GM21825 (cell line): ENCODE measurements around the gene ARMC9.

Experiments
- ATAC-seq: cut with Tn5 transposase; IDR thresholded peaks from one replicate; pipeline ENCODE4 v1.9.1; 2021; ENCODE audit warnings: mild to moderate bottlenecking, moderate library complexity; ENCODE audit not compliant: unreplicated experiment

ARMC9 gene

DNA sequence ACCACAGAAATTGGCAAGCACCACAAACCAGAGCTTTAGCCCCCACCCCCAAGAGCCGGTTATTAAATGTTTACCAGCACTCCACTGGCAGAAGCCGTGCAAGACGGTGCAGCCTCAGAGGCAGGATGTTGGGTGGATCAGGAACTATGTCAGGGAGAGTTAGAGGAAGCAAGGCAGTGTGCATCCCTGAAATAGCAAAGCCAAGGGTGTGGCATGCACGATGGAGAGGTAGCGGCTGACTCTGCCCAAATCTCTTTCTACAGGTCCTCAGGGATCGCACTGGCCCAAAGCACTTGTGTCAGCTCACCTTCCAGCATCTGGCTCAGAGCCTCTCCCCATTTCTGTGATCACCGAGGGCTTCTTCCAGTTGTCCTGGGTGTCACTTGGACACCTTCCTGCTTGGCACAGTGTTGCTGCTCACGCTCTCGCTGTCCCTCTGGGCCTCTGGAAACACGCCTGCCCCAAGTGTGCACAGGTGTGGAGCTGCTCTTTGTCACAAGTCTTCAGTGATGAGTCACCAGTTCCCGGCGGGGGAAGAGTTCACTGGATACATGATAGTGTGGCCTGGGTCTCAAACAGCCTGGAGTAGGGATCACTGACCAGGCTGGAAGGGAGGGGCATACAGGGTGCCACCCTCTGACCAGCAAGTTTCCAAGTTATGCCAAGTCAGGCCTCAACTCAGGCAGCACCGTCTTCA, 179.7 kb downstream of the ARMC9 start:
- no peak for ATAC-seq

DNA sequence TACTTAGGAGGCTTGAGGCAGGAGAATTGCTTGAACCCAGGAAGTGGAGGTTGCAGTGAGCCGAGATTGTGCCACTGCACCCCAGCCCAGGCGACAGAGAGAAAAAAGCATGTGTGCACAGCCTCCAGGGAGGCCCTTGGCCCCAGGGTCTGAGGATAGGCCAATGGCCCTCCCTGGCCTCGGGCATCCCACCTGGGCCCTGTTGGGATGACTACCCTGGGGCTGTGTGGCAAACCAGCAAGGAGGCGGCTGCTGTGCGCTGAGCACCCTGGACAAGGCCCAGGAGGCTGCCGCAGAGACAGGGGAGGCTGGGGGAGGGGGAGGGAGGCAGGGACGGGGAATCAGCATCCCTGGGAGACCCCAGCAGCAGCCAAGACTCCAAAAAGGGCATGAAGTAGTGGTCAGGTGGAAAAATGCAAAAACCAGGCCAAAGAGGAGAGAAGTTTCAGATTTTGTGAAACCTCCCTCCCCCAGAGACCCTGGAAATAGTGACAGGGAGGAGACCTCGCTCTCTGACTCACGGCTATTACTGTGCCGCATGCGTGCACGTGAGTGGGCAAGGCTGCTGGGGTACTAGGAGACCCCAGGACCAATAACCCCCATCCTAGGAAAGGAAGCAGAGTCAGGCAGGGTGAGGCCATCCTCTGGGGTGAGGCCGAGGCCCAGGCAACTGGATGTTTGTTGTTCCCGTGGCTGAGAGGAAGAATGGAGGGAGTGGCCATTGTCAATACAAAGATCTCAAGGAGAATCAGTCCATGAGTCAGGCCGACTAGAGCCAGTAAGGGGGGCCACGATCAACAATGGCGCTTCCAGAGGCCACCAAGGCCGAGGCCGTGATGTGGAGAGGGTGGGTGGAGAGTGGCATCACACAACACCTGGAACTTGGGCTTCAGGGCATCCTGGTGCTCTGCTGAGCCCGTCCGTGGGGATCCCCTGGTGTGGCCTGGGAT, 181.1 kb downstream of the ARMC9 start:
- no peak for ATAC-seq

DNA sequence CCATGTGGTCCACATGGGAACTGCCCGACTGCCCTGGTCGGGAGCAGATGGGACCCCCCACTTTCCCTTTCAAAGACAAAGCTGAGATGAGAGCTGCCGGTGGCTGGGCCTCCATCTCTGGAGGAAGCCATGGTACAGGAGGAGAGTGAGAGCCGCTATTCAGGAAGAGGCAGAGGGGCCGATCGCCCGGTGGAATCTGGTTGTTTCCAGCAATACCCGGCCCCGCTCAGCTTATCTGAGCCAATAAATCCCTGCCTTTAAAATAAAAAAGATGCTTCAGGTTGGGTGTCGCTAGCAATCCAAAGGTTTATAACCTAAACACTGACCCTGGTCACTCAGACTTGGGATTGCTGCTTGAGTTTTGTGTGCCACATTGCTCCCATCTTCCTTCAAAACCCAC, 181.9 kb downstream of the ARMC9 start:
- no peak for ATAC-seq

DNA sequence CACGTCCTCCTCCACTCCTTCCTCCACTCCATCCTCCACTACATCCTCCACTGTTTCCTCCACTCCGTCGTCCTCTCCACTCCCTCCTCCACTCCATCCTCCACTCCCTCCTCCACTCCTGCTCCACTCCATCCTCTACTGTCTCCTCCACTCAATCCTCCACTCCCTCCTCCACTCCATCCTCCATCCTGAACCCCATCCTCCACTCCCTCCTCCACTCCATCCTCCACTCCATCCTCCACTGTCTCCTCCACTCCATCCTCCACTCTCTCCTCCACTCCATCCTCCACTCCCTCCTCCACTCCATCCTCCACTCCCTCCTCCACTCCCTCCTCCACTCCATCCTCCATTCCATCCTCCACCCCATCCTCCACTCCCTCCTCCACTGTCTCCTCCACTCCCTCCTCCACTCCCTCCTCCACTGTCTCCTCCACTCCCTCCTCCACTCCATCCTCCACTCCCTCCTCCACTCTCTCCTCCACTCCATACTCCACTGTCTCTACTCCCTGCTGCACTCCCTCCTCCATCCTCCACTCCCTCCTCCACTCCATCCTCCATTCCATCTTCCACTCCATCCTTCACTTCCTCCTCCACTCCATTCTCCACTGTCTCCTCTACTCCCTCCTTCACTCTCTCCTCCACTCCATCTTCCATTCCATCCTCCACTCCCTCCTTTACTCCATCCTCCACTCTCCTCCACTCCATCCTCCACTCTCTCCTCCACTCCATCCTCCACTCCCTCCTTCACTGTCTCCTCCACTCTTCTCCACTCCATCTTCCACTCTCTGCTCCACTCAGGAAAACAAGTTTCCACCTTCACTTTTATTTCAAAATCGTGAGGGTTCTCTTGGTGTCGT, 182.8 kb downstream of the ARMC9 start:
- ATAC-seq = no peak

DNA sequence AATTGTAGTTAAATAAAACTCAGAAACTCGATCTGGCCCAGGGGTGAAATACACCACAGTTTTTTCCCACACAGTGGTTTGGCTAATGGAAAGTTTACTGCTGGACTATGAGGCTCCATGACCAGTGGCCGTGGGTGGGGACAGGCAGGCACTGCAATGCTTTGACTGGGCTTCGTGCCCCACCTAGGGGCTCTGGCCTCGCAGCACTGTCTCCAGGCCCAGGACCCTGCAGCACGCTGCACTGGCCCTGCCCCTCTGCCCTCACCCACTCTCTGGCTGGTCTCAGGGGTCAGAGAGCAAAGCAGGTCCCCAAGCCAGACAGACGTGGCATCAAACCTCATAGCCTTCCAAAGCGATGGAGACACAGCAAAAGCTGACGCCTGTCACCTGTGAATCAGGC, 183.7 kb downstream of the ARMC9 start:
- ATAC-seq = no peak

DNA sequence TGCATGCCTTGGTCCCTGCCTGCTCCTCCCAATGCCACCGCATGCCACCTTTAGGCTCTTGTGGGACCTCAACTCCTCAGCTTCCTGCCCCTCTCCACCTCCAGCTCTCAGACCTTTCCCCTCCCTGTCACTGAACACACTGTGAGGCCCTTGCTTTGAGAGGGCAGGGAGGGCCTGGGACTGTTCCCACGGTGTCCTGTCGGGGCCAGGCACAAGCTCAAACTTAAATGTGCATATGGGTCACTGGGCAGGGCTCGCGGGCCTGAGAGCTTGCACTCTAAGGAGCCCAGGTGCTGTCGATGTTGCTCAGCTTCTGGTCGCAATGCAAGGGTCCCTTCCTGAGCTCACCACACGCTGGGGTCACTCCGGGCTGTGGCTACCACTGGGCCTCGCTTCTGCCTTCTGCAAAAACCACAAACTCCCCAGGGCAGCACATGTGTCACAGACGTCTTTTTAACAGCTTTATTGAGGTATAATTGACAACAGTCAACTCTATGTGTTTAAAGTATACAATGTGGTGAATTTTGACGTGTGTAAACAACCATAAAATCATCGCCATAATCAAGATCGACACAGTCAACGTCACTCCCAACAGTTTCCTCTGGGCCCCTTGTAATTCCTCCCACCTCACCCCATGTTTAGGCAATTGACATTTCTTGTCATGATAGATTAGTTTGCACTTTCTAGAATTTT, 185.1 kb downstream of the ARMC9 start:
- no peak for ATAC-seq

DNA sequence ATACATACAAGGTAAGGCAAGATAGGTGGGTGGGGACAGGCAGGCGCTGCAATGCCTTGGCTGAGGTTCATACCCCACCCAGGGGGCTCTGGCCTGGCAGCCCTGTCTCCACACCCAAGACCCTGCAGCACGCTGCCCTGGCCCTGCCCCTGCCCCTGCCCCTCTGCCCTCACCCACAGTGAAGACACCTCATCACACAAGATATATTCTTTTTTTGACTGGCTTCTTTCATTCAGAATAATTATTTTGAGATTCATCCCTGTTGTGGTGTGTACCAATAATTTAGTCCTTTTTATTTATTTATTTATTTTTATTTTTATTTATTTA, 185.6 kb downstream of the ARMC9 start:
- ATAC-seq = no peak

DNA sequence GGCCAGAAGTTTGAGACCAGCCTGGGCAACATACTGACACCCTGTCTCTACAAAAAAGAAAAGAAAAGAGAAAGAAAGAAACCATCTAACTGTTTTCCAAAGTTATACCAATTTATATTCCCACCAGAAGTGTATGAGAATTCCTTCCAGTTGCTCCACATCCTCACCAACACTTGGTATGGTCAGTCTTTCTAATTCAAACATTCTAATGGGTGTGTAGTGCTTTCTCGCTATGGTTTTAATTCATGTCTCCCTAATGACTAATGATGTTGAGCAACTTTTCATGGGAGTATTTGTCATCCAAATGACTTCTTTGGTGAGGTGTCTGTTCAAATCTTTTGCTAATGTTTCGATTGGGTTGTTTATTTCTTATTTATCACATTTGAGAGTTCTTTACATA, 186.5 kb downstream of the ARMC9 start:
- ATAC-seq = no peak

DNA sequence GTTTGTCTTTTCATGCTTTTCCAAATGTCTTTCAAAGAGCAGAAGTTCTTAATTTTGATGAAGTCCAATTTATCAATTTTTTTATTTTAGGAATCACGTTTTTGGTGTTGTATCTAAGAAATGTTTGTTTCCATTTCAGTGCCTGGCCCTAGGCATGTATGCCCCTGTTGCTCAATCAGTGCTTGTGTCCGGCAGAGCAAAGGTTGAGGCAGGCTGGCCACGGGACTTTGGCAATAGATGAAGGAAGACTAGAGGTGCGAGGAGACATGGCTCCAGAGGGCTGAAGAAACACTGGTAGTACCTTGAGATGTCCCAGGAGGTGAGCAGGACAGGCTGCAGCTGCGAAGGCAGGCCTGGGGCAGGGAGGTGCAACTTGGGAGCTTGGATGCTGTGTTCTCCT, 187.0 kb downstream of the ARMC9 start:
- ATAC-seq = no peak

DNA sequence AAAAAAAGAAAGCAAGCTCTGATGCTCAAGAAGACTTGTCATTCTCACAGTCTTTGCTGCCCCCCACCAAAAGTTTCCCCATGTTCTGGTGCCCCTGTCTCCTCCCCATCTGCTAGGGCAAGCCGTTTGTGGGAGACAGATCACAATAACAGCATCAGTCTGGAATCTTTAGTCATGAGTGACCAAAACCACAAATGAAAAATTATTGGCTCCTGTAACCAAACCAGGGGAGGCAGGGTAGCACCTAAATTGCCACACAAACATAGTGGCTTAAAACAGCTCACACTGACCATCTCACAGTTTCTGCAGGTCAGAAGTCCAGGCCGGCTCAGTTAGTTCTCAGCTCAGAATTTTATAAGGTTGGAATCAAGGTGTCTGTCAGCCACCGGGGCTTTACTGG, 188.0 kb downstream of the ARMC9 start:
- no peak for ATAC-seq

DNA sequence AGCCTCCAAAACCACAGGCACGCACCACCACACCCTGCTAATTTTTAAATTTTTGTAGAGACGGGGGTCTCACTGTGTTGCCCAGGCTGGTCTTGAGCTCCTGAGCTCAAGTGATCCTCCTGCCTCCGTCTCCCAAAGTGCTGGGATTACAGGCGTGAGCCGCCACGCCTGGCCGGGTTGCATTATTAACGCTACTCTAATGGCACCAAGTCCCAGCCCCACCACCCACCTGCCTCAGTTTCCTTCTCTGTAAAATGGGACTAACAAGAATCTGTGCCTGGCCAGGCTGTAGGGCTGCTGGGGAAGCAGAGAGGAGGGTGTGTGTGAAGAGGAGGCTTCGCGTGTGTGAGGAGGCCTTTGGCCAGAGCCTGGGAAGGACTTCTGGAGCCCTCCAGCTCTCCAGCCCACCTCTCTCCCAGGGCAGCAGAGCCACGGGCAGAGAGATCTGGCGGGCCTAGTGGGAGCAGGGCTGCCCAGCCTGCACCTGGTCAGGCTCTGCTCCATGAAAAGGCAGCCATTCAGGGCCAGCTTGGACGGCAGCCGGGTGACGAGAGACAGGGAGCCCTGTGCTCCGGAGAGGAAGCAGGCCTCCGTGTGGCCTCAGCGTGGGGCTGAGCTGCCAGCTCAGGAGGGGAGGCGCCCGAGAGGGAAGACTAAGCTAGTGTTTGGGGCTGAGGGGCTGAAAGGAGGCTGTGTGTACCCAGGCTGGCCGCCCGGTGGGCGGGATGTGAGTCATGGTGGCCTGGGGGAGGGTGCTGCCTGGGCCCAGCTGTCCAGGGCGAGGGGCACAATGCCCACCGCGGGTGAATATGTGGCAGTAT, 189.7 kb downstream of the ARMC9 start:
- no peak for ATAC-seq

DNA sequence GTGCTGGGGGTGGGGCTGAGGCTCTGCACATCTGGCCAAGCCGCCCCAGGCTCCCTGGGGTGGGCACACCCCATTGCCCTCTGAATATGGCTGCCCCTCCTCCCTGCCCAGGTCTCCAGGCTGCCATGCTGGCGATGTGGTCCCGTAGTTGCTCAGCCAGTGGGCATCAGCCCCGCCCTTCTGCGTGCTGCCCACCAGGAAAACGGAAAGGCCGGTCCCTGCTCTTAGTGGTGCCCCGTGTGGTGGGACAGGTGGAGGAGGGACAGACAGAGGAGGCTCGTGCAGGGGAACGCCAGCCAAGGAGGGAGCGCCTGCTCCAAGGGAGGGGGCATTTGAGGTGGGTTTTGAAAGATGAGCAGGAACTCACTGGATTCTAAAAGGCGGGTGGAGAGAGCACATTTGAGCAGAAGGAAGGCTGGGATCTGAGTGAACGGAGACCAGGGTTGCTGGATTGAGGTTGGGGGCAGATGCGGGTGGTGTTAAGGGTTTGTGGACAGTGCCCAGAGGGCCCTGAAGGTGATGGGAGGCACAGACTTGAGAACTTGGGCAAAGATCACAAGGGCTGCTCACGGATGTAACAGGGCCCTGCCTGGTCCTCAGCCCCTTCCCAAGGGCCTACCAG, 190.4 kb downstream of the ARMC9 start:
- ATAC-seq = no peak

DNA sequence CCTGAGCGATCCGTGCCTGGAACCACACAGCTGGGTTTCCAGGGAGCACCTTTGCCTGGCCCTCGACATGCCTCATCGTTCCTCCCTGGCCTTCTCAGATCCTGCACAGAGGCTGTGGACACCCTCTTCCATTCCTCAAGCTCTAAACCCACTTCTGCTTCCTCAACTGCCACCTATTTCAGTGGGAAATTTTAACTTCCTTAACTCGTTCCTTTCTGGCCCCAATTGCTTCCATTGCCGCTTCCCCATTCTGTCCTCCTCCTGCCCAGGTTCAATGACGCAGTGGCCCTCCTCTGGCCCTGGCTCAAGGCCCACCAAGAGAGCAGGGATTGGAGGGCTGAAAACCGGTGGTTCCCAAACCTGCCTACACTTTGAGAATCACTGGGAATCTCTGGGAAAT, 192.2 kb downstream of the ARMC9 start:
- no peak for ATAC-seq

DNA sequence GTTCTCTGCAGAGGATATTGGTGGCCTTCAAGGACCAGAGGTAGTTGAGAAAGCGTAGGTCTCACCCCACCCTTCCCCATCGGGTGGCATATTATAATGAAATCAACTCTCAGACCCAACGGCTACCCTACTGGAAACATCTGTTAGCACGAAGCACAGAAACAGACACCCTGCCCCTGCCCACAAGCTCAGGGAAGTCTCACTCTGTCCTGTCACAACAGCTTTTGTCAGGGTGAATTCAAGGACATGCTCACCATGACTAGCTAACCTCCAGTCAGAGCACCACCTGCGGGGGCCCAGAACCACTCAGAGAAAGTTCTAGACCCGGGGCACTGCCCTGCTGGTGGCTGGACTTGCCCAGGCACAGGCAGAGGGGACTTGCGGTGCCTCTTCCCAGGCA, 193.6 kb downstream of the ARMC9 start:
- no peak for ATAC-seq

DNA sequence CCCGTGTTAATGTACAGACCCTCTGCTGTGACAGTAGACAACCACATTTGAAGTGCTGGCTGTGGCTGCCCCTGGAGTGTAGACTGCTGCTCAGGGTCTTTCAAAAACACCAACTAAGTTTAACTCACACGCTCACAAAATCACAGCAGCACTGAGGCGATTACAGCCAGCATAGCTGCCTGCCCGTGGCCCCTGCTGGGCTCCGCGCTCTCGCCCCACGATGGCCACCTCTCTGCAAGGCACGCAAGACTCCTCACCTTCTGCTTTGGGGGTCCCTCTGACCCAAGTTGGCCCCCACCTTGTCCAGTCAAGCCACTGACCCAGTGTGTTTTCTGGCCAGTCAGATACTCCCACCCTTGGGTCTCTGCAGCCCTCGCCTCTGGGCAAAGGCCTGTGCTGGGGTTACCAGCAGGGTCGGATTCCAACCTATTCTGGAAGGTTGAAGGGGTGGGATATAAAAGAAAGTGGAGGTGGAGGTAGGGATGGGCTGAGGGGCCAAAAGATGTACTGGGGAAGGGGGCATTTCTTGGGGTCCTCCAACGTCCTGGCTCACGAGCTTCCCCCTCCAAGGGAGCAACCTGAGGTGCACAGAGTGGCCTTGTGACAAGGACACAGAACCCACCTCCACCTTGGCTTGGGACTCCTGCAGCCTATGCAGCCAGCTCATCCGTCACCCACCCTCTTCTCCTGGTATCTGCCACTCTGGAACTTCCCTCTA, 194.2 kb downstream of the ARMC9 start:
- no peak for ATAC-seq

DNA sequence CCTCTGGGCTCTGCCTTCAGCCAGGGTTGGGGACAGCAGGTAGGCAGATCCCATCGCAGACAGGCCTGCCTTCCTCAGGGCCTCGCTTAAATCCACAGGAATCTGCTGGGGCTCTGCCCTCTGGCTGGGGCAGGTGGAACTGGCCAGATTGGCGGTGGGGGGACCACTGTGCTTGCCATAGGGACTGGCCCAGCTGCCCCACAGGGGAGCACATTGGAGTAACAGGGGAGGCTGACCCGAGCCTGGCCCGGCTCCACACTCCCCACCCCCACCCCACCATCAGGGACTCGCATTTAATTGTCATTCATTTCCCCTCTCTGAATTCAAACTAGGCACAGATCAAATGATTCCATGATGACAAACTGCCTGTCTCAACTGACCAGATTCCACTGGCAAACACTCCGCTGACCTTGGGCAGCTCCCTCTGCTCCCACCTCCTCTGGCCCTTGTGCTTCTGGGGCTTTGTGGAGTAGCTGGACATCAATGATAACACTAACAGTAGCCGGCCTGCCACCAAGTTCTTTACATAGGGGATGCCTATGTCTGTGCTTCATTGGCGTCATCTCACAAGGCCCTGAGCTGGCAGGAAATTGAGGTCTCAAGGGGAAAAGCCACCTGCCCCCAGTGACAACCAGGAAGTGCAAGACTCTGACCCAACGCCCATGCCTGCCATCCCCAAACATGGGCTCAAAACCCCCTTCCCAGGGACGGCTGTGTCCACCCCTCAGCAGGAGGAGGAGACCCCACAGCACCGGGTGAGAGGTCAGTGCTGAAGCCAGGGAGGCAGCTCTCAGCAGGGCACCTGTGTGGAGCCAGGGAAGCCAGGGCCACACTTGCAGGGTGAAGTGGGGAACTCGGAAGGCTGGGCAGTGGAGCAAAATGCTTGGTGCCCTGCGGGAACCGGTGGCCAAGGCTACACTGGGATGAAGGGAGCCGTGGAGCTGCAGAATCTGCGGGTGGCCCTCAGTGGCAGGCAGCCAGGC, 195.0 kb downstream of the ARMC9 start:
- peak; percentile 33 for ATAC-seq

DNA sequence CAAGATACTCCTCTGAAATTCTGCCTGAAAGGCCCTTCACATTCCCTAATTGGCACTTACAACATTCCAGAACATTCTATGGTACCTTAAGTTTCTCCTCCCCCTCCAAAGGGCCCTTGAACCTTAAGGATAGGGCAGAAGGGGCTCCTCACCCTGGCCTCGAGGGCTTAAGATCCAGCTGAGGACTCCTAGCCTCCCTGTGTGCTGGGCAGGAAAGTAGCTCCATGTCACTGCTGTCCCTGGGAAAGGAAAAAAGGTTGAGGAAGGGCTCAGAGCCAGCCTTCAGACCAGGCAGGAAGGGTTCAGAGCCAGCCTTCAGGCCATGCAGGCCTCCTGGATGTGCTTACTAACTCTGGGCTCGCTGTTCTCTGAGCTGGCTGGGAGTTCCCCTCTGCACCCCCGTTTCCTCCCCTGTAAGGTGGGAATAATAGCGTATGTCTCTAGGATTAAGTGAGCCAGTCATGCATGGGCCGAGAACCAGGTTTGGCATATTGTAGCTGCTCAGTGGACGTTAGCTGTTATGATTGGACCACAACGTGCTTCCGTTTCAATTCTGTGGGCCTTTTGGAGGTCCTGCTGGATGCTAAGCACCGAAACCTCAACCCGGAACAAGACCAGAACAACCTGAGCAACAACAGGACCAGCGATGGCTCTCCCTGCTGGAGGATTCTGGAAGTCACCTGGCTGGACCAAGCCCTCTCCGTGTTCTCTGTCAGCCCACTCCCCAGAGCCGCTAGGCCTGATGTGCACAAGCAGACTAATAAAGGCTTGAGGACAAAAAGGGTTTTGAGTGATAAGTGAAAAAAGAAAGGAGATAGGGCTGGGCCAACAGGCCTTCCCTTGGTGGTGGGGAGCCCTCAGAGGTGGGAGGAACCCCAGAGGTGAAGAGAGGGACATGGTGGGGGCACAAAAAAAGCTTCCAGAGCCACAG, 196.0 kb downstream of the ARMC9 start:
- peak; percentile 45 for ATAC-seq
